ENCODE data around the gene MPHOSPH6.
"Not testable (repeated sequence)": the region's sequence is repeated elsewhere in the genome, so short reads cannot be mapped to it uniquely, and the experiment has no call there.

Gene MPHOSPH6

GRCh38 chr16:82113741-82114140 is 56.3 kb downstream of the MPHOSPH6 start:
- DNase-seq = no peak

- no peak for DNase-seq
Observed at GRCh38 chr16:82111944-82112343, 58.1 kb downstream of the MPHOSPH6 start.

- not testable (repeated sequence) for DNase-seq
Observed at GRCh38 chr16:82109266-82109665, 60.8 kb downstream of the MPHOSPH6 start.

GRCh38 chr16:82108774-82109173 is 61.2 kb downstream of the MPHOSPH6 start:
- no peak for DNase-seq

- DNase-seq = no peak
Observed at GRCh38 chr16:82108100-82108499, 61.9 kb downstream of the MPHOSPH6 start.

GRCh38 chr16:82105107-82105506 is 64.9 kb downstream of the MPHOSPH6 start:
- no peak for DNase-seq

Data from NCI-H774 (cell line).